Cardiac muscle cell (in vitro differentiated cells and primary cell): ENCODE measurements around the gene SIRPB1. TPM values are rescaled to one million over a fixed set of nuclear protein-coding genes. Genes with fewer than 3 reads are reported as not detected.

Experiments
- polyA plus RNA-seq: library from polyadenylated mRNA; unstranded; fragments of >200 nt; fragmentation: Nextera tagmentation; extraction: Ambion mirVana; gene quantifications from 2 replicates; pipeline ENCODE4 v1.2.1, GENCODE V29; 2016
- total RNA-seq: library from RNA; depleted of rRNA; stranded (reverse); fragments of >200 nt; gene quantifications from 2 replicates; pipeline ENCODE4 v1.2.3, GENCODE V29; 2016

Gene SIRPB1
- total and polyA plus RNA-seq, 2 experiments from 2014 or later, result not detected

Other genes starting within 250 kb of the SIRPB1 start
- gene FKBP1A, start 227.0 kb downstream of the SIRPB1 start, total RNA-seq, result 95.1 and 122 TPM in 2 replicates
- 129 and 162 TPM in 2 replicates for gene FKBP1A, start 227.0 kb downstream of the SIRPB1 start, polyA plus RNA-seq
- 46.2 and 51.6 TPM in 2 replicates for gene NSFL1C, start 153.2 kb downstream of the SIRPB1 start, total RNA-seq
- 85.8 and 102 TPM in 2 replicates for gene NSFL1C, start 153.2 kb downstream of the SIRPB1 start, polyA plus RNA-seq
- gene SIRPB2, start 128.6 kb downstream of the SIRPB1 start, total RNA-seq, result not detected in 2 replicates
- gene SIRPB2, start 128.6 kb downstream of the SIRPB1 start, polyA plus RNA-seq, result not detected in 2 replicates
- gene SIRPD, start 62.3 kb downstream of the SIRPB1 start, total RNA-seq, result not detected in 2 replicates
- gene SIRPD, start 62.3 kb downstream of the SIRPB1 start, polyA plus RNA-seq, result not detected in 2 replicates
- gene SIRPG, start 37.8 kb upstream of the SIRPB1 start, total RNA-seq, result not detected in 2 replicates
- gene SIRPG, start 37.8 kb upstream of the SIRPB1 start, polyA plus RNA-seq, result not detected in 2 replicates